Measurements from ENCODE around the gene CDC16.

- TF ChIP-seq CTCF (IDR thresholded peaks at IDR 0.05 in 8 of 11, conservative IDR thresholded peaks at IDR 0.05 in 3 of 11) (no peak), POLR2AphosphoS5 (IDR thresholded peaks at IDR 0.05) (no peak)
Measured at GRCh38 chr13:114268344-114269280, 33.9 kb downstream of the CDC16 start.
